Parathyroid adenoma (tissue), 2 donors: Measurements from ENCODE around the gene SMAD4.
A peak's percentile ranks its signal among the peaks of the same experiment; 100 is the strongest.
"Not testable (repeated sequence)": the region's sequence is repeated elsewhere in the genome, so short reads cannot be mapped to it uniquely, and the experiment has no call there.

Source experiments
- H2AFZ ChIP-seq: fragments of 300-600 bp; sonication (generic); one replicate; pipeline ENCODE4 v1.7.0; 2017; ENCODE audit warnings: antibody characterized with exemption, mild to moderate bottlenecking
- H3K27ac ChIP-seq: fragments of 300-600 bp; sonication (generic); one replicate; pipeline ENCODE4 v1.7.0; 2017
- H3K27me3 ChIP-seq: fragments of 300-600 bp; sonication (generic); one replicate; pipeline ENCODE4 v1.7.0; 2017; ENCODE audit warnings: low read length; ENCODE audit not compliant: control insufficient read depth, insufficient read depth
- H3K36me3 ChIP-seq: fragments of 300-600 bp; sonication (generic); one replicate; pipeline ENCODE4 v1.7.0; 2017; ENCODE audit warnings: low read length; ENCODE audit not compliant: control insufficient read depth, insufficient read depth
- H3K4me1 ChIP-seq: fragments of 300-600 bp; sonication (generic); one replicate; pipeline ENCODE4 v1.7.0; 2017; ENCODE audit warnings: control low read depth
- H3K4me2 ChIP-seq: fragments of 300-600 bp; sonication (generic); one replicate; pipeline ENCODE4 v1.7.0; 2017; ENCODE audit warnings: low read length
- H3K4me3 ChIP-seq: fragments of 300-600 bp; sonication (generic); one replicate; pipeline ENCODE4 v1.7.0; 2017; ENCODE audit warnings: low read depth, low read length
- H3K79me2 ChIP-seq: fragments of 300-600 bp; sonication (generic); one replicate; pipeline ENCODE4 v1.7.0; 2017; ENCODE audit warnings: control low read depth
- H3K9ac ChIP-seq: fragments of 300-600 bp; sonication (generic); one replicate; pipeline ENCODE4 v1.7.0; 2017; ENCODE audit warnings: mild to moderate bottlenecking
- H3K9me3 ChIP-seq: fragments of 300-600 bp; sonication (generic); one replicate; pipeline ENCODE4 v1.7.0; 2017; ENCODE audit warnings: low read length; ENCODE audit not compliant: control insufficient read depth
- TF ChIP-seq, protein P1 (sequence below): fragments of 300-600 bp; sonication (generic); IDR thresholded peaks from one replicate; pipeline ENCODE4 v1.7.0; 2017; ENCODE audit warnings: antibody characterized with exemption, mild to moderate bottlenecking
- donor health status: primary hyperparathyroidism.

SMAD4 gene

DNA sequence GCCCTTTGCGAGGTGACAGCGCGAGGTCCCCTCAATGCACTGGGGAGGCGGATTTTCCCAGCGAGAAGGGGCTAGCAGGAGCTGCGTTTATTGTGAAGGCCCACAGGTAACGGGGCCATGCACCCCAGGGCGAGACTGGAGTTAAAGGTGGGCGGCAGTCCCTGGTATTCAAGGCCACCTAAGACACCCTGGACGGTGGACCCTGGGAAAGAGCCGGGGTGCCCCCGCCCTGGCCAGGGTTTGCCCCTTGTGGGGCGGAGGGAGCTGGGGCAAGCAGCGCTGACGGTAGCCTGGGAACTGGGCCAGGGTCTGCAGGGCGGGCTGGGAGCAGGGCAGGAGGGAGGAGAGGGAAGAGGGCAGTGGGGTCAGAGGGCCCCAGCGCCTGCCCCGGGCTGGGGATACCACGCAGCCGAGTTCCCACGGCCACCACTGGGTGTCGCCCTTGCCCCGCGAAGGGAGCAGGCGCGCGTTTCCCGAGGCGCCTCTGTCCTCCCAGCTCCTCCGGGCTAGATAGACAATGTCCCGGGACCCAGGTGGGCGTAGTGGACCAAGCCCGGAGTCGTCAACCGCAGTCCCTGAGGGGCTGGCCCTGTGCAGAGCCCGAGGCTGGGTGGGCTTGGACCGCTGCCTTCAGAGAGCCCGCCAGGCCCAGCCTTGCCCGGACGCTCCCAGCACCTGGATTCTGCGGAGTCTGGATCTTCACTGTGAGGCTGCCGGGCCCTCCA lies 80.2 kb downstream of the SMAD4 start:
- Histone ChIP-seq H3K79me2 (no peaks in the 10 kb centered on the region), H3K36me3 (no peaks in the 10 kb centered on the region), H3K27ac (no peak overlapping the region), H3K4me2 (no peak overlapping the region), H3K4me3 (no peak overlapping the region), H3K9me3 (no peaks in the 10 kb centered on the region), H3K4me1 (no peaks in the 10 kb centered on the region), H3K27me3 (no peaks in the 10 kb centered on the region), H3K9ac (no peak overlapping the region), H2AFZ (peak overlapping the region; percentile 38)
- TF ChIP-seq, protein P1, sequence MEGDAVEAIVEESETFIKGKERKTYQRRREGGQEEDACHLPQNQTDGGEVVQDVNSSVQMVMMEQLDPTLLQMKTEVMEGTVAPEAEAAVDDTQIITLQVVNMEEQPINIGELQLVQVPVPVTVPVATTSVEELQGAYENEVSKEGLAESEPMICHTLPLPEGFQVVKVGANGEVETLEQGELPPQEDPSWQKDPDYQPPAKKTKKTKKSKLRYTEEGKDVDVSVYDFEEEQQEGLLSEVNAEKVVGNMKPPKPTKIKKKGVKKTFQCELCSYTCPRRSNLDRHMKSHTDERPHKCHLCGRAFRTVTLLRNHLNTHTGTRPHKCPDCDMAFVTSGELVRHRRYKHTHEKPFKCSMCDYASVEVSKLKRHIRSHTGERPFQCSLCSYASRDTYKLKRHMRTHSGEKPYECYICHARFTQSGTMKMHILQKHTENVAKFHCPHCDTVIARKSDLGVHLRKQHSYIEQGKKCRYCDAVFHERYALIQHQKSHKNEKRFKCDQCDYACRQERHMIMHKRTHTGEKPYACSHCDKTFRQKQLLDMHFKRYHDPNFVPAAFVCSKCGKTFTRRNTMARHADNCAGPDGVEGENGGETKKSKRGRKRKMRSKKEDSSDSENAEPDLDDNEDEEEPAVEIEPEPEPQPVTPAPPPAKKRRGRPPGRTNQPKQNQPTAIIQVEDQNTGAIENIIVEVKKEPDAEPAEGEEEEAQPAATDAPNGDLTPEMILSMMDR = peak; percentile 93

DNA sequence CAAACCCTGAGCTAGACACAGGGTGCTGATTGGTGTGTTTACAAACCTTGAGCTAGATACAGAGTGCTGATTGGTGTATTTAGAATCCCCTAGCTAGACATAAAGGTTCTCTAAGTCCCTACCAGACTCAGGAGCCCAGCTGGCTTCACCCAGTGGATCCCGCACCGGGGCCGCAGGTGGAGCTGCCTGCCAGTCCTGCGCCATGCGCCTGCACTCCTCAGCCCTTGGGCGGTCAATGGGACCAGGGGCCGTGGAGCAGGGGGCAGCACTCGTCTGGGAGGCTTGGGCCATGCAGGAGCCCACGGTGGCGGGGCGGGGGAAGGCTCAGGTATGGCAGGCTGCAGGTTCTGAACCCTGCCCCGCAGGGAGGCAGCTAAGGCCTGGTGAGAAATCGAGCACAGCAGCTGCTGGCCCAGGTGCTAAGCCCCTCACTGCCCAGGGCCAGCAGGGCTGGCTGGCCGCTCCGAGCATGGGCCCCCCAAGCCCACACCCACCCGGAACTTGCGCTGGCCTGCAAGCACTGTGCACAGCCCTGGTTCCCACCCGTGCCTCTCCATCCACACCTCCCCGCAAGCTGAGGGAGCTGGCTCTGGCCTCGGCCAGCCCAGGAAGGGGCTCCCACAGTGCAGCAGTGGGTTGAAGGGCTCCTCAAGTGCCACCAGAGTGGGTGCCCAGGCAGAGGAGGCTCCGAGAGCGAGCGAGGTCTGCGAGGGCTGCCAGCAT lies 81.8 kb downstream of the SMAD4 start:
- not testable (repeated sequence) for H3K4me1 ChIP-seq, H3K27me3 ChIP-seq, H3K36me3 ChIP-seq, H3K4me3 ChIP-seq, H2AFZ ChIP-seq, H3K9ac ChIP-seq, H3K4me2 ChIP-seq, H3K9me3 ChIP-seq, H3K79me2 ChIP-seq, H3K27ac ChIP-seq

DNA sequence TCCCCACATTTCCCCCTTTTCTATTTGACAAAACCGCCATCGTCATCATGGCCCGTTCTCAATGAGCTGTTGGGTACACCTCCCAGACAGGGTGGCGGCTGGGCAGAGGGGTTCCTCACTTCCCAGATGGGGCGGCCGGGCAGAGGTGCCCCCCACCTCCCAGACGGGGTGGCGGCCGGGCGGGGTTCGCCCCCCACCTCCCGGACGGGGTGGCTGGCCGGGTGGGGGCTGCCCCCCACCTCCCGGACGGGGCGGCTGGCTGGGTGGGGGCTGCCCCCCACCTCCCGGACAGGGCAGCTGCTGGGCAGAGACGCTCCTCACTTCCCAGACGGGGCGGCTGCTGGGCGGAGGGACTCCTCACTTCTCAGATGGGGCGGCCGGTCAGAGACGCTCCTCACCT lies 87.0 kb downstream of the SMAD4 start:
- H3K79me2 ChIP-seq, H3K9ac ChIP-seq, H3K27ac ChIP-seq, H3K36me3 ChIP-seq, H3K27me3 ChIP-seq, H3K4me2 ChIP-seq, H3K4me1 ChIP-seq, H3K4me3 ChIP-seq, H2AFZ ChIP-seq, H3K9me3 ChIP-seq: not testable (repeated sequence)

GRCh38 chr18:51119561-51119960 lies 89.5 kb downstream of the SMAD4 start:
- not testable (repeated sequence) for H3K4me1 ChIP-seq, H3K4me3 ChIP-seq, H3K4me2 ChIP-seq, H3K9me3 ChIP-seq, H3K36me3 ChIP-seq, H3K27me3 ChIP-seq, H2AFZ ChIP-seq, H3K27ac ChIP-seq, H3K9ac ChIP-seq, H3K79me2 ChIP-seq

DNA sequence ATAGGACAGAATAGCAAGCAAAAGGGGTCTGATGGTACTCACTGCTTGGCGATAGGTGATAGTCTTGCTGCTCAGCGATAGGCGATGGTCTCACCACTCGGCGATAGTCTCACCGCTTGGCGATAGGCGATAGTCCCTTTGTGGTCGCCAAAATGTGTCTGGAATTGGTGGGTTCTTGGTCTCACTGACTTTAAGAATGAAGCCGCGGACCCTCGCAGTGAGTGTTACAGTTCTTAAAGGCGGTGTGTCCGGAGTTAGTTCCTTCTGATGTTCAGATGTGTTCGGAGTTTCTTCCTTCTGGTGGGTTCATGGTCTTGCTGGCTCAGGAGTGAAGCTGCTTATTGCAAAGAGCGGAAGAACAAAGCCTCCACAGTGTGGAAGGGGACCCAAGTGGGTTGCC lies 90.0 kb downstream of the SMAD4 start:
- H3K36me3 ChIP-seq, H2AFZ ChIP-seq, H3K4me2 ChIP-seq, H3K27ac ChIP-seq, H3K79me2 ChIP-seq, H3K27me3 ChIP-seq, H3K4me1 ChIP-seq, H3K9ac ChIP-seq, H3K9me3 ChIP-seq, H3K4me3 ChIP-seq: not testable (repeated sequence)

GRCh38 chr18:51120809-51121596 lies 91.0 kb downstream of the SMAD4 start:
- Histone ChIP-seq H3K9me3 (no peaks in the 10 kb centered on the region), H3K4me1 (no peaks in the 10 kb centered on the region), H2AFZ (no peak overlapping the region), H3K79me2 (no peaks in the 10 kb centered on the region), H3K27me3 (no peaks in the 10 kb centered on the region), H3K9ac (no peak overlapping the region), H3K36me3 (no peaks in the 10 kb centered on the region), H3K4me3 (no peak overlapping the region), H3K27ac (no peak overlapping the region), H3K4me2 (no peak overlapping the region)
- TF ChIP-seq, protein P1 = no peak
